Ishikawa (cell line): Measurements from ENCODE around the gene AFMID.

Experiments
- EGR1 ChIP-seq: IDR thresholded peaks from 2 replicates; pipeline ENCODE4 v1.6.1; 2012
- EP300 ChIP-seq: IDR thresholded peaks from 2 replicates; pipeline ENCODE4 v1.6.1; 2012; ENCODE audit warnings: borderline replicate concordance
- MAX ChIP-seq: IDR thresholded peaks from 2 replicates; pipeline ENCODE4 v1.6.1; 2012
- RAD21 ChIP-seq: IDR thresholded peaks from 2 replicates; pipeline ENCODE4 v1.6.1; 2012; ENCODE audit warnings: low read depth
- TAF1 ChIP-seq: IDR thresholded peaks from 2 replicates; pipeline ENCODE4 v1.6.1; 2012; ENCODE audit warnings: low read depth, mild to moderate bottlenecking

- TF ChIP-seq TAF1 (no peak), RAD21 (no peak), EP300 (no peak), EGR1 (no peak), MAX (no peak)
Observed at GRCh38 chr17:78248051-78248914, 61.1 kb downstream of the AFMID start.
